22Rv1 (cell line): Measurements from ENCODE around the gene SPATA31D3.

Experiments used
- CTCF ChIP-seq: fragments of 450-650 bp; IDR thresholded peaks from 2 replicates; pipeline ENCODE4 v1.5.1; 2017; ENCODE audit warnings: mild to moderate bottlenecking
- ZFX ChIP-seq: fragments of 450-650 bp; IDR thresholded peaks from 2 replicates; pipeline ENCODE4 v1.6.1; 2017; ENCODE audit warnings: antibody characterized with exemption, borderline replicate concordance

GRCh38 chr9:81971727-81972126, 28.4 kb downstream of the SPATA31D3 start:
- TF ChIP-seq CTCF (no peak), ZFX (no peak)
